Measurements from ENCODE around the gene CLIC2.

CLIC2 gene

DNA sequence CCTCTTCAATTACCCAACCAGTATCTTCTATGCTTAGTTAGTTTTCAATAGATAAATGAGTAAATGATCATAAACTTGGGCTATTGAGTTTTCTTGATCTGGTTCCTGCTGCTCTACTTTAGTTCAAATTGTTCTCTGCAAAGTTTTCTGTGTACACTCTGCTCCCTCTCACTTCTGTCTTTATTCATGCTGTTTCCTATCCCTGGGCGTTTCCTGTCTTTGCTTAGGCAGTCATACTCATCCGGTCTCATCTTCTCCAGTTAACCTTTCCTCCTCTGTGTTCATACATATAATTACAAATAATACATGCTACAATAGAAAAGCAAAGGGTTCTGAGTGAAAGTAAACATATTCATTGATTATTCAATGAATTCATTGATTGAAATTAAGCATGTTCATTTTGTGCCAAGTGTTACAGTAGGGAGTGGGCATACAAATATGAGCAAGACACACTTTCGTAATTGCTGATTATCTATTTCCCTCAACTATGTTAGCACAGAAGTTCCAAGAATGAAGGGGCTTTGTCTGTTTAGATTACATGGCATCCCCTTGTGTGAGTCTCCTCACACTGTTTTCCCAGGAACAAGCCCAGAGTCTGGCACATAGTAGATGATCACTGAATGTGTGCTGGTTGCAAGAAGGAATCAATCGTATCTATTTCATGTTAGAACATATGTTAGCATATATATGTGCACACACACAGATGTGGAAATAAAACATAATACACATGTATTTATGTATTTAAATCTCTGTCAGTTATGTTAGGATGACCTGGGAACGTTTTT lies 71.3 kb downstream of the CLIC2 start:
- DNase-seq, result no peak

DNA sequence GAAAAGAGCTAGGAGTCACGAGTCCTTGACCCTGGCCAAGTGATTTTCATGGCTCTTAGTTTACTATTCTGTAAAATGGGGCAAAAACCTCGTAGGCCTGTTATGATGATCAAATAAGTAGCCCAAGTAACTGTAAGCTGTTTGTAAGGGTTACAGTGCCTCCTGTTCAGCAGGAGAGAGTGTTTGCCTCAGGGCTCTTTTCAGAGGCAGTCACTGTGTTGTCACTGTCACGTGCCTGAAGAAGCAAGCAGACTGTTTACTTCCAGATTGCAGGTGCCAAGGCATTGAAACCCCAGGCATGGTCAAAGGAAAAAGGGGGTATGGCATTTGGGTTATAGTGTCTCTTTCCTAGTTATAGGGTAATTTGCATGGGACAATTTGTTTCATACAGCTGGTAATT lies 74.7 kb downstream of the CLIC2 start:
- no peak for DNase-seq

DNA sequence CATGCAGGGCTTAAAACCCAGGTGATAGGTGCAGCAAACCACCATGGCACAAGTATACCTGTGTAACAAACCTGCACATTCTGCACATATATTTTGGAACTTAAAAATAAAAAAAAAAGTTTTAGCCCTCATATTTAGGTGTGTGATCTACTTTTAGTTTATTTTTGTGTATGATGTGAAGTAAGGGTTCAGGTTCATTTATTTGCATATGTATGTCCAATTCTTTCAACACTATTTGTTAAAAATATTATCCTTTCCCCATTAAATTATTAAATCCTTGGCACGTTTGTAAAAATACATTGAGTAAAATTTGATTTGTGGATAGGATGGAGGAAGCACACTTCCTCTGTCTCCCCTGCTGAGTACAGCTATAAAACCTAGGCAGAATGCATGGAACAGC lies 83.0 kb downstream of the CLIC2 start:
- no peak for DNase-seq

DNA sequence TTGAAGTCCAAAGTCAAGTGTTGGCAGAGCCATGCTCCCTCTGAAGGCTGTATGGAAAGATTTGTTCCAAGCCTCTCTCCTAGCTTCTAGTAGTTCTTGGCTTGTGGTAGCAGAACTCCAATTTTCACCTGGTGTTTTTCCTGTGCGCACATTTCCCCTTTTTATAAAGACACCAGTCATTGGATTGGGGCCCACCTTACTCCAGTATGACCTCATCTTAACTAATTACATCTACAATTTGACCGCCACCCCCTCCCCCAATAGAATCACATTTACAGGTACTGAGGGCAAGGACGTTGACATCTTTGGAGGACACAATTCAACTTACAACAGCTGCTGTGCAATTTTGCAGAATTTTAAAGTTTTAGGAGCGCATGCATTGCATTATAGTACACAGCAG lies 86.9 kb downstream of the CLIC2 start:
- no peak for DNase-seq

DNA sequence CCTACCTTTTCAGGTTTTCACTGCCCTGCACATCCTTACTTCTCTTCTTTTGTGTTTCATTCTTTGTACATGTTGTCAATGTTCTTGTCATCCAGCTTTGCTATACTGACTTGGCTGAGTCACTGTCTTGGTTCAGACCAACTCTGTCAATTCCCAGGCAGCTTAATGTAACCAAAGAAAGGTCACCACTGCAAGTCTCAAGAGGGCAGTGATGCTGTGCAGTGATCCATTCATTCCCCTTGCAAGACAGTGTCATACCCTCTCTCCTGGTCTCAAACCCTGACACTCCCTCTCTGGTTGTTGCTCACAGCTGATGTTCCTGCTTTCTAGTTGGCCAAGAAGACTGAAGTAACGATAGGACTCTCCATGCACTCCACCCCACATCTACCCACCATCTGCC lies 87.7 kb downstream of the CLIC2 start:
- no peak for DNase-seq

DNA sequence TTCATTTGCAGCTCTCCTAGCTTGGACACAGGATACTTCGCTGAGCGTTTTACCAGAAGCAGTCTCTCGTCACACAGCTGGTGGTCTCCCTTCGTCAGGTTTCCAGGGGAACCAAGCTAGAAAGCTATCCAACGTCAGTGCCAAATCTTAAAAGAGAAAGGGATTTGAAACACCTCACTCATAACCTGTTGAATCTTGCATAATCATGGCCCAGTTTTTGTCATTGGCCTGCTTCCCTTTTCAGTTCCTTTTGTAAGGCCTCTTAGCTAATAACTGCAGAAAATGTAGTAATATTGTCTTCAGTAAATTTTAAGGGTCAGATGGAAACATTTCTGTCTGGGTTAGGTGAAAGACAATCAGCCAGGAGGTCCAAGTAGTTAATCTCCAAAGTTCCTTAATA lies 92.1 kb downstream of the CLIC2 start:
- no peak for DNase-seq

DNA sequence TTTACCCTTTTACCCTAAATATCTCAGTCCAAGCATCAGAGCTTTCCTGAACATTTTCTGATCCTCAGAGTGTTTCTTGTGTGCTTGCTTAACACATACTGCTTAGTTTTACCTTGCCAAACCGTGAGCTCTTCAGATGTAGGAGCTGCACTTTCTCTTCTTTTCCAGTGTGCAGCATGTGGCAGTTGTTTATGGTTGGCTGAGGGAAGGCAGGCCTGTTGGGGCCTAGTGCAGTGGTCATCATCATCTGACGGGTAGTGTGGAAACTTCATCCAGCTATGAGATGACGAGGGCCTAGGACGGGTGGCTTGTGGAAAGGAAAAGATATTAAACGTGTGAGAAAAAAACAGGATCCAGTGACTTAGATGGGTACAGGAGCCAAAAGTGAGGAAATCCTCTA lies 96.7 kb downstream of the CLIC2 start:
- no peak for DNase-seq

DNA sequence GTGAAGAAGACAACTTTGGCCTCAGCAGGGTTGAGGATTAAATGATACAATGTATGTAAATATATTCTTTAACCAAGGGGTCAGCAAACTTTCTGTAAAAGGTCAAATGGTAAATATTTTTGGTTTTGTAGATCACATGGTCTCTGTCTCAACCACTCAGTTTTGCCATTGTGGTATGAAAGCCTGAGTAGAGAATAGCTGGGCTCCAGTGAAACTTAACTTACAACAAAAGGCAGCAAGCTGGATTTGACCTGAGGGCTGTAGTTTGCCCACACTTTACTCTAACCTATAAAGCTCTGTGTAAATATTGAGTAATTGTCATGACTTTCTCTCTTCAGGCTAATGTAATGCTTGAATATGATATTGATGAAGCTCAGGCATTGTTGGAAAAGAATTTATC lies 98.5 kb downstream of the CLIC2 start:
- DNase-seq, result no peak

DNA sequence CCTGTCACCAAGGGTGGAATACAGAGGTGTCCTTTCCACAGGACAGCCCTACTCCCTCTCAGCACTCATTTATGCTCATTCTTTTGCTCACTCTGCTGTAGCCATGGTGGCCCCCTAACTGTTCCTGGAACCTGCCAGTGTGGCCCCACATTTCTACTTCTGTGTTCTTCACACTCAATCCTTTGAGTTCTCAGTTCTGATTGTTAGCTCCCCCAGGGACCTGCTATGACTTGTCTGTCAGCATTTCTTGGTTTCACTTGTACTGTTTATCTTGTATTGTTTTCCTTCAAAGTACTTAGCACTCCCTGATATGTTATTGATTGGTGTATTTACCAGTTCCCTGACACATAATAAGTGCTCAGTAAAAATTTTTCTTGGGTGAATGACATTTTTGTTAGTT lies 103.3 kb downstream of the CLIC2 start:
- DNase-seq, result no peak
